ENCODE results near the gene WBP1L.
"Not testable (repeated sequence)": the region's sequence is repeated elsewhere in the genome, so short reads cannot be mapped to it uniquely, and the experiment has no call there.

Gene WBP1L

GRCh38 chr10:102835007-102835482 is 91.3 kb downstream of the WBP1L start:
- no peak overlapping the region for H3K27ac ChIP-seq
- TF ChIP-seq, protein P1, sequence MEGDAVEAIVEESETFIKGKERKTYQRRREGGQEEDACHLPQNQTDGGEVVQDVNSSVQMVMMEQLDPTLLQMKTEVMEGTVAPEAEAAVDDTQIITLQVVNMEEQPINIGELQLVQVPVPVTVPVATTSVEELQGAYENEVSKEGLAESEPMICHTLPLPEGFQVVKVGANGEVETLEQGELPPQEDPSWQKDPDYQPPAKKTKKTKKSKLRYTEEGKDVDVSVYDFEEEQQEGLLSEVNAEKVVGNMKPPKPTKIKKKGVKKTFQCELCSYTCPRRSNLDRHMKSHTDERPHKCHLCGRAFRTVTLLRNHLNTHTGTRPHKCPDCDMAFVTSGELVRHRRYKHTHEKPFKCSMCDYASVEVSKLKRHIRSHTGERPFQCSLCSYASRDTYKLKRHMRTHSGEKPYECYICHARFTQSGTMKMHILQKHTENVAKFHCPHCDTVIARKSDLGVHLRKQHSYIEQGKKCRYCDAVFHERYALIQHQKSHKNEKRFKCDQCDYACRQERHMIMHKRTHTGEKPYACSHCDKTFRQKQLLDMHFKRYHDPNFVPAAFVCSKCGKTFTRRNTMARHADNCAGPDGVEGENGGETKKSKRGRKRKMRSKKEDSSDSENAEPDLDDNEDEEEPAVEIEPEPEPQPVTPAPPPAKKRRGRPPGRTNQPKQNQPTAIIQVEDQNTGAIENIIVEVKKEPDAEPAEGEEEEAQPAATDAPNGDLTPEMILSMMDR (conservative IDR thresholded peaks at IDR 0.05; ENCODE audit: low read depth) = peak; percentile 85
- DNase-seq (ENCODE audit: low spot score) = peak; percentile 84
- ChIA-PET POLR2A (ENCODE audit: low non-redundant PET) (no interaction called here), CTCF (interaction anchor here (0.5 to 3.4 kb wide), 13 partner anchors 11 to 227 kb away, joined by 3 to 43 read pairs (median 4); no protein-coding TSS in a partner anchor)

- no peak for DNase-seq (ENCODE audit: low spot score)
- ChIA-PET POLR2A (ENCODE audit: low non-redundant PET) (no interaction called here), CTCF (interaction anchor here (0.6 to 3.4 kb wide), 4 partner anchors 64 to 1344 kb away, joined by 3 to 43 read pairs (median 4); partner anchors contain the start of gene CNNM2)
- no peak within 1 kb of the TSS for H3K27ac ChIP-seq
- TF ChIP-seq, protein P1 (conservative IDR thresholded peaks at IDR 0.05; ENCODE audit: low read depth) = no peak
Measured at GRCh38 chr10:102837230-102837721, 93.5 kb downstream of the WBP1L start, which contains the start of gene CYP17A1. TSS of gene CYP17A1 (minus strand) at chr10:102837413. CDS start at chr10:102837361, 52 bp downstream.

GRCh38 chr10:102838276-102838927 is 94.7 kb downstream of the WBP1L start:
- CTCF ChIA-PET = interaction anchor here (0.6 kb wide), 1 partner anchor 145 kb away, joined by 3 read pairs; no protein-coding TSS in a partner anchor
- POLR2A ChIA-PET (ENCODE audit: low non-redundant PET); H3K27ac ChIP-seq; DNase-seq (ENCODE audit: low spot score): not testable (repeated sequence)

GRCh38 chr10:102841827-102842345 is 98.1 kb downstream of the WBP1L start:
- TF ChIP-seq, protein P1 (conservative IDR thresholded peaks at IDR 0.05; ENCODE audit: low read depth) = no peak
- no peak for DNase-seq (ENCODE audit: low spot score)
- POLR2A ChIA-PET (ENCODE audit: low non-redundant PET) = no interaction called here
- no peak overlapping the region for H3K27ac ChIP-seq
- CTCF ChIA-PET = interaction anchor here (0.6 kb wide), 1 partner anchor 496 kb away, joined by 5 read pairs; no protein-coding TSS in a partner anchor

- H3K27ac ChIP-seq; DNase-seq (ENCODE audit: low spot score); POLR2A ChIA-PET (ENCODE audit: low non-redundant PET); CTCF ChIA-PET: not testable (repeated sequence)
Measured at GRCh38 chr10:102843139-102843538, 99.4 kb downstream of the WBP1L start.

DNA sequence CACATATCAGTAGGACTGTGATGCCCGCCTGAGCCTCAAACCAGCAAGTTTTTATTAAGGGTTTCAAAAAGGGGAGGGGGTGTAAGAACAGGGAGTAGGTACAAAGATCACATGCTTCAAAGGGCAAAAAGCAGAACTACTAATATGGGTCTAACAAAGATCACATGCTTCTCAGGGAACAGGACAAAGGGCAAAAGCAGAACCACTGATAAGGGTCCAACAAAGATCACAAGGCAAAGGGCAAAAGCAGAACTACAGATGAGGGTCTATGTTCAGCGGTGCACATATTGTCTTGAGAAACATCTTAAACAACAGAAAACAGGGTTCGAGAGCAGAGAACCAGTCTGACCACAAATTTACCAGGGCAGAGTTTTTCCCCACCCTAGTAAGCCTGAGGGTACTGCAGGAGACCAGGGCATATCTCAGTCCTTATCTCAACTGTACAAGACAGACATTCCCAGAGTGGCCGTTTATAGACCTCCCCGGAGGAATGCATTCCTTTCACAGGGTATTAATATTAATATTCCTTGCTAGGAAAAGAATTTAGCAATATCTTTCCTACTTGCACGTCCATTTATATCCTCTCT is 100.5 kb downstream of the WBP1L start:
- H3K27ac ChIP-seq; DNase-seq (ENCODE audit: low spot score); POLR2A ChIA-PET (ENCODE audit: low non-redundant PET): not testable (repeated sequence)
- CTCF ChIA-PET = interaction anchor here (0.7 kb wide), 2 partner anchors 10 to 56 kb away, joined by 3 read pairs; no protein-coding TSS in a partner anchor

GRCh38 chr10:102845352-102845902 is 101.7 kb downstream of the WBP1L start:
- CTCF ChIA-PET = interaction anchor here (0.6 to 0.9 kb wide), 3 partner anchors 10 to 1265 kb away, joined by 3 to 4 read pairs (median 3); no protein-coding TSS in a partner anchor
- TF ChIP-seq, protein P1 (conservative IDR thresholded peaks at IDR 0.05; ENCODE audit: low read depth) = no peak
- H3K27ac ChIP-seq = no peak overlapping the region
- POLR2A ChIA-PET (ENCODE audit: low non-redundant PET) = no interaction called here
- DNase-seq (ENCODE audit: low spot score) = no peak

Data from RWPE1 (cell line).